AML-193 (cell line): Measurements from ENCODE around the gene CDKN1C.

Experiments
- DNase-seq, 2 experiments: peaks; one replicate each; lab custom pipeline; 2025; lab: John Stamatoyannopoulos, UW

Gene CDKN1C

GRCh38 chr11:2846470-2846869, 39.1 kb downstream of the CDKN1C start:
- DNase-seq, result no peak

GRCh38 chr11:2846056-2846455, 39.5 kb downstream of the CDKN1C start:
- DNase-seq, result no peak

DNA sequence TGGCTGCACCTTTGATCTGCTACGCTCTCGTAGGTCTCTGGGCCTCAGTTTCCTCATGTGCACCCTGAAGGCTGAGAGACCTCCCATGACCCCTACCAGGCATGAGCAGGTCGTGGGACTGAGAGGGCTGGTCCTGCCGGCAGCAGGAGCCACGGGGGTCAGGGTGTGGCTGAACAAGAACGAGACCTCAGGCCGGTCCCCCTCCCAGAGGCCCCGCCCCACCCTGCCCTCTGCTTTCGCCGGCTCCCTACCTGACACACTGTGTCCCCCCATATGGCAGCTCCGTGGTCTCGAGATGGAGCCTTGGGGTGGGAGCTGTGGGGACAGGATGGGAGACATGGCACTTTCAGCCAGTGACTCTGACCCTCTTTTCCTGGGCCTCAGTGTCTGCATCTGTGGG, 40.6 kb downstream of the CDKN1C start:
- DNase-seq, result no peak

GRCh38 chr11:2844116-2844842, 41.3 kb downstream of the CDKN1C start:
- no peak for DNase-seq

DNA sequence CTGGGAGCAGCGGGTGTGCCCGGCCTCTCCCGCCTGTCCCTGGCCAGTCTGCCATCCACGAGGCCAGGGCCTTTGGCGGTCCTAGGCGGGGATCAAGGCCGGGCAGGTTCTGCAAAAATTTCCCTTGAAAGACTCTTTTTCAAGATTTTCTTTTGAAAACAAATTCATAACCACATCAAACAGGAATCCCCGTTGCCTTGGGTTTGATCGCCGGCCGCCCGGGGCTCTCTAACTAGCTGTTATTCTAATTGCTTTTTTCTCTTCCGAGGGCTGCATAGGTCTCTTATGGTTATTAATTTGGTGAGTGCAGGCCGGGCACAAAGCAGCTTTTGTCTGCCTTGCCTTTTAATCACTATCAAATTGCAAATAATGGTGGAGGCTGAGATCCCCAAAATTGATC, 42.0 kb downstream of the CDKN1C start:
- no peak for DNase-seq

- DNase-seq, result no peak
Observed at GRCh38 chr11:2842876-2843275, 42.7 kb downstream of the CDKN1C start.

GRCh38 chr11:2841411-2842190, 44.0 kb downstream of the CDKN1C start:
- DNase-seq, result no peak

DNA sequence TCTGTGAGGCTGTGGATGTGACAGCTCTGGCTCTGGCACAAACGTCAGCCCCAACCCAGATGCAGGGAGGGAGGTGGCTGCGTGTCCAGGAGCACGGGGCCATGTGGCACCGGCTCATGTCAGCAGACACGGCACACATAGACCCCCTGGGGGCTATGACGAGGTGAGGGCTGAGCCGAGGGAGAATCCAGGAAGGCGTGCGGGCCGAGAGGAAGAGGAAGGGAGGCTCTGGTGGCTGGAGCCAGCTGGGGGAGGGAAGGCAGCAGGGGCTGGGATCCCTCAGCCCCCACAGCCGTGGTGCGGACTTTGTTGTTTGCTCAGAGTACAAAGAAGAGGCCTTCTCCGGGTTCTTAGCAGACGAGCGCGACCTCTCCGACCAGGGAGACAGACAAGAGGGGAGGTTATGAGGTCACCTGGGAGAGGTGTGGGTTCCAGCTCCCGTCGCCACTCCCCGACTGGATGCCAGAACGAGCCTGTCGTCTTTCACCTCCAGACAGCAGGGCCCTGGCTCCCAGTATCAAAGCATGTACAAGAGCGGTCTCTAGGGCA, 46.1 kb downstream of the CDKN1C start:
- no peak for DNase-seq

- no peak for DNase-seq
Observed at GRCh38 chr11:2838676-2839294, 46.8 kb downstream of the CDKN1C start.

GRCh38 chr11:2838091-2838490, 47.5 kb downstream of the CDKN1C start:
- DNase-seq, result no peak

DNA sequence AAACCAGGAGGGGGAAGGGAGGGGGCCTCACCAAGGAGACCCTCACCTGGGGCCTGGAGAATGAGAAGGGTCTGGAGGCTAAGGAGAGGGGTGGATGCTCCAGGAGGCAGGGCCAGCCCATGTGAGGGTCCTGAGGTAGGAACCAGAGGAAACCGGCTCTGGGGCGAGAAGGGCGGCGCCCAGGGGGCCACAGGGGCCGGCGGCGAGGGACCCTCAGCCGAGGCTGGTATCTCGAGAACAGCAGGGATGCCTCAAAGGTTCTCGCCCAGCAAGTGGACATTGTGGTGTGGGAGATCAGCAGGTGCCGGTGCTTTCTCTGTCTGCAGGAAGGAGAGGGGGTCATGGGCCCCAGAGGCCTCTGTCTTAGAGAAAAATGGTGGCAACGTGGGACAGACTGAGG, 47.9 kb downstream of the CDKN1C start:
- no peak for DNase-seq

DNA sequence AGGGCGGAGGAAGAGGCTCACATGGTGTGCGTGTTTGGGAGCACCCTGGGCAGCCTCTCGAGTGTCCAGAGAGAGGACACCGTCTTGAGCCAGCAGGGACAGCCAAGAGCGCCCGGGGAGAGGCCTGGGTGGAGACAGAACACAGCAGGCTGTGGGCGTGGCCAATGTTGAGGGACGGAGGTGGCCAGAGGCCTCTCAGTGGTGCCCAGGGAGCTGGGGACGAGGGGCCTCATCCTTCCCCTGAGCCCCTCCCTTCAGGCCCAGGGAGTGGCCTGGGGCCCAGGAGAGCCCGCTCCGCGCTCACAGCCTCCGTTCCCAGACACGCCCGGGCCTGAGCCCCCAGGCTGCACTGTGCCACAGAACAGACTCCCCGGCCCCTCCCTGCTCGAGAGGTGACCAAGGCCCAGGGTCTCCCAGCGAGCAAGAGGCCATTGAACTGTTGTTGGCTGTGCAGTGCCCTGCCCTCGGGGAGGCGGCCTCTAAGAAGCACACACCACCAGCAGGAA, 48.4 kb downstream of the CDKN1C start:
- DNase-seq, result no peak

DNA sequence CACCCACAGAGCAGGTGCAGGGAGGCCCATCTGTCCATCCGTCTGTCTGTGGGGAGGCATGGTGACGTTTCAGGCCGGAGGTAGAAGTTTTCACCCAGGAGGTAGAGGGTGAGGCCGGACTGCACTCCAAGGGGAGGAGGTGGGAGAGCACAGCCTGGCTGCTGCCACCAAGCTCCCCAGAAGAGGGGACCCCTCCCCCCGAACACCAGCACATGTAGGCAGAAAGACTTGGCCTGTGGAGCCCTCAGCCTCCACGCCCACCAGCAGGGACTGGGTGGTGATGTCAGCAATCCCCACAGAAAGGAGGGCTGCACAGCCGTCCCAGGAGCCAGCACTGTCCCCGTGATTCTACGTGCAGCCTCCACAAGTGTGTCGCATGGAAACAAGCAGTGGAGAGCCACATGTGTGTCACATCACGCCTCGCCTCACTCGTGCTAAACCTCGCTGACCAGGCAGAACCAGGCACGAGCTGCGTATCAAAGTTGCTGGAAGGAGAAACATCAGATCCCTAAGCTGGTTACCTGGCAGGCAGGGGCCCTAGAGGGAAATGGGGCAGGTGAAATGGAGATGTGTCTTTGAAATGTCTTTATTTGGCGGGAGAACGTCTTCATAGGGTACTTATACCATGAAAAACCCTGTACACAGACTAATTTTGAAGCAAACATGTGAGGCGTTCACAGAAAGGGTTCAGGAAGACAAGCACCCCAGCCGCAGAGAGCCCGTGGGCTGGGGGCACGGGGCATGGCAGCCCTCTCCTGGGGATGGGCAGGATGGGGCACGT, 49.1 kb downstream of the CDKN1C start:
- no peak for DNase-seq

- no peak for DNase-seq
Observed at GRCh38 chr11:2835751-2836150, 49.8 kb downstream of the CDKN1C start.

GRCh38 chr11:2835296-2835695, 50.3 kb downstream of the CDKN1C start:
- DNase-seq, result no peak

- no peak for DNase-seq
Observed at GRCh38 chr11:2834503-2835273, 50.9 kb downstream of the CDKN1C start.

GRCh38 chr11:2833716-2834502, 51.7 kb downstream of the CDKN1C start:
- no peak for DNase-seq
